MM.1S (cell line): ENCODE data around the gene RAB35.

Experiments
- CTCF ChIP-seq: fragments of 300-600 bp; sonication (generic); IDR thresholded peaks from 2 replicates; pipeline ENCODE4 v1.5.1; 2016; ENCODE audit warnings: antibody characterized with exemption, low read length, mixed read lengths
- EZH2phosphoT487 ChIP-seq: fragments of 300-600 bp; sonication (generic); IDR thresholded peaks from 2 replicates; pipeline ENCODE4 v1.6.1; 2018; ENCODE audit warnings: antibody characterized with exemption, low read length

DNA sequence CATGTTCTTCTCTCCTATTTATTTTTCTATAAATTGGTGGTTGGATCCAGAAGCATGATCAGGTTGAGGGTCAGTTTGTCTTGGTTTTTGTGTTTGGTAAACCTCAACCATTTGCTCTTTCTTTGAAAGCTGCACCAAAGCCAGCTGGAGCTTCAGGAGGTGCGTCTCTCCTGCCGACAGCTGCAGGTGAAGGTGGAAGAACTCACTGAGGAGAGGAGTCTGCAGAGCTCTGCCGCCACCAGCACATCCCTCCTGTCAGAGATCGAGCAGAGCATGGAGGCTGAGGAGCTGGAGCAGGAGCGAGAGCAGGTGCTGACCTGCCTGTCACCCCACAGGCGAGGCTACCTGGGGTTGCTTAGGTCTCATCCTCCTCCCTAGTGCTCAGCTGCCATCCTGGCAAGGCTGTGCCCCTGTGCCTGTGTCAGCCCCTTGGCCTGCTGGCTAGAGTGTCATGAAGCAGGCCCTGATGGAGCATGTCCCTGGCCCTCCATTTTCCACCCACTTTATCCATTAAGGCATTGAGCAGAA, 45.0 kb downstream of the RAB35 start:
- TF ChIP-seq CTCF (no peak), EZH2phosphoT487 (no peak)
